Tibial nerve (tissue), 4 donors: ENCODE results near the gene MRPS6. TPM values are rescaled to one million over a fixed set of nuclear protein-coding genes. Genes with fewer than 3 reads are reported as not detected.

Experiments
- DNase-seq, 2 donors: peaks; one replicate each; pipeline ENCODE4 v3.0.0-alpha.2; 2019; ENCODE audit warnings: low spot score in 2 of 2
- H3K27ac ChIP-seq, 4 donors: fragments of 200-600 bp; sonication (generic) in 3 of 4; one replicate each; pipeline ENCODE4 v1.5.1; 2017 to 2019; ENCODE audit warnings: mild to moderate bottlenecking in 1 of 4
- H3K27me3 ChIP-seq, 2 donors: fragments of 200-600 bp; sonication (generic) in 1 of 2; one replicate each; pipeline versions ENCODE4 v1.5.1 to v1.6.0; 2017 to 2019
- H3K36me3 ChIP-seq, 3 donors: fragments of 200-600 bp; sonication (generic); one replicate each; pipeline ENCODE4 v1.5.1; 2018 to 2019
- H3K4me1 ChIP-seq, 4 donors: fragments of 200-600 bp; sonication (generic) in 3 of 4; one replicate each; pipeline ENCODE4 v1.5.1; 2017 to 2019
- H3K4me3 ChIP-seq, 4 donors: fragments of 200-600 bp; sonication (generic) in 3 of 4; one replicate each; pipeline ENCODE4 v1.5.1; 2017 to 2019; ENCODE audit warnings: mild to moderate bottlenecking in 1 of 4, moderate library complexity in 1 of 4
- H3K9me3 ChIP-seq, 4 donors: fragments of 200-600 bp; sonication (generic) in 3 of 4; one replicate each; pipeline ENCODE4 v1.5.1; 2017 to 2019
- CTCF ChIP-seq, 5 experiments: fragments of 200-600 bp in 3 of 5; fragments of 450-650 bp in 2 of 5; sonication (generic) in 3 of 5; IDR thresholded peaks; one replicate each; pipeline ENCODE4 v1.5.1; 2016 to 2019; ENCODE audit warnings: antibody characterized with exemption in 5 of 5, mild to moderate bottlenecking in 3 of 5, moderate library complexity in 2 of 5
- EP300 ChIP-seq, 2 donors: sonication (generic); formaldehyde crosslinking; IDR thresholded peaks; one replicate each; pipeline ENCODE4 v1.6.1; 2017; ENCODE audit warnings: antibody characterized with exemption in 2 of 2, mild to moderate bottlenecking in 1 of 2
- POLR2A ChIP-seq, 2 donors: fragments of 450-650 bp; IDR thresholded peaks; one replicate each; pipeline ENCODE4 v1.6.1; 2017; ENCODE audit warnings: antibody characterized with exemption in 2 of 2, mild to moderate bottlenecking in 2 of 2, moderate library complexity in 2 of 2
- WGBS, 2 donors: methylation state at CpG; one replicate each; pipeline ENCODE4 v1.1.5; 2018; 5-methylcytosine and 5-hydroxymethylcytosine counted together
- total RNA-seq, 4 donors: library from RNA; depleted of rRNA; stranded (reverse); fragments of >200 nt; gene quantifications; one replicate each; pipeline ENCODE4 v1.1.0, GENCODE V29; 2016

Gene MRPS6
- total RNA-seq, 4 donors from 2014 or later: 57.9 to 69.6 (median 61.2) TPM

GRCh38 chr21:34148826-34149558, 75.6 kb downstream of the MRPS6 start:
- peaks cover 6 to 66% (median 23%) of the 10 kb centered on the region in 4 donors for H3K4me1 ChIP-seq
- TF ChIP-seq POLR2A (IDR thresholded peaks at IDR 0.05) (no peak), EP300 (IDR thresholded peaks at IDR 0.05) (peak; percentile 28 to 69)
- no peak overlapping the region for H3K4me3 ChIP-seq
- DNase-seq: no peak
- no peaks in the 10 kb centered on the region for H3K27me3 ChIP-seq
- no peaks in the 10 kb centered on the region for H3K9me3 ChIP-seq
- peak overlapping the region; percentile 61 to 88 (median 74) for H3K27ac ChIP-seq
- 47 to 53% methylated on average over 7 of the region's 7 CpGs for WGBS, 2 donors
- peaks cover 0 to 11% (median 0%) of the 10 kb centered on the region in 3 donors for H3K36me3 ChIP-seq

- no peak for TF ChIP-seq EP300 (IDR thresholded peaks at IDR 0.05)
- no peak for TF ChIP-seq POLR2A (IDR thresholded peaks at IDR 0.05)
- TF ChIP-seq CTCF (IDR thresholded peaks at IDR 0.05): no peak
- Histone ChIP-seq H3K4me3 (no peak overlapping the region), H3K4me1 (peaks cover 6 to 53% (median 16%) of the 10 kb centered on the region in 4 donors), H3K36me3 (no peaks in the 10 kb centered on the region), H3K27ac (peak overlapping the region in 1 of 4 donors; percentile 49), H3K27me3 (no peaks in the 10 kb centered on the region), H3K9me3 (no peaks in the 10 kb centered on the region)
- WGBS, 2 donors: 95 to 96% methylated on average over 5 of the region's 5 CpGs
- no peak for DNase-seq
Measured at GRCh38 chr21:34152500-34152899, 79.1 kb downstream of the MRPS6 start.

- H3K27ac ChIP-seq: peak overlapping the region in 2 of 4 donors; percentile 25 to 62
- H3K36me3 ChIP-seq: peaks cover 0 to 6% (median 0%) of the 10 kb centered on the region in 3 donors
- no peak overlapping the region for H3K4me3 ChIP-seq
- H3K27me3 ChIP-seq: no peaks in the 10 kb centered on the region
- WGBS, 2 donors: 93 to 95% methylated on average over 5 of the region's 5 CpGs
- H3K4me1 ChIP-seq: peaks cover 0 to 29% (median 6%) of the 10 kb centered on the region in 4 donors
- TF ChIP-seq EP300 (IDR thresholded peaks at IDR 0.05): no peak
- TF ChIP-seq POLR2A (IDR thresholded peaks at IDR 0.05): no peak
- TF ChIP-seq CTCF (IDR thresholded peaks at IDR 0.05): no peak
- H3K9me3 ChIP-seq: no peaks in the 10 kb centered on the region
- no peak for DNase-seq
Measured at GRCh38 chr21:34154878-34155277, 81.5 kb downstream of the MRPS6 start.

GRCh38 chr21:34156957-34157356, 83.6 kb downstream of the MRPS6 start:
- Histone ChIP-seq H3K4me3 (no peak overlapping the region), H3K36me3 (peaks cover 0 to 14% (median 0%) of the 10 kb centered on the region in 3 donors), H3K9me3 (peaks cover 0 to 5% (median 0%) of the 10 kb centered on the region in 4 donors), H3K27ac (peak overlapping the region in 1 of 4 donors; percentile 6), H3K4me1 (peaks cover 0 to 21% (median 0%) of the 10 kb centered on the region in 4 donors), H3K27me3 (no peaks in the 10 kb centered on the region)
- TF ChIP-seq EP300 (IDR thresholded peaks at IDR 0.05) (no peak), POLR2A (IDR thresholded peaks at IDR 0.05) (no peak), CTCF (IDR thresholded peaks at IDR 0.05) (no peak)
- DNase-seq: no peak
- WGBS, 2 donors: 90% methylated on average over 3 of the region's 3 CpGs

GRCh38 chr21:34157521-34157920, 84.1 kb downstream of the MRPS6 start:
- Histone ChIP-seq H3K9me3 (peaks cover 0 to 5% (median 0%) of the 10 kb centered on the region in 4 donors), H3K36me3 (peaks cover 0 to 14% (median 0%) of the 10 kb centered on the region in 3 donors), H3K4me1 (peaks cover 0 to 21% (median 0%) of the 10 kb centered on the region in 4 donors), H3K27me3 (no peaks in the 10 kb centered on the region), H3K4me3 (no peak overlapping the region), H3K27ac (peak overlapping the region in 1 of 4 donors; percentile 6)
- no peak for DNase-seq
- WGBS, 2 donors: 55 to 56% methylated on average over 2 of the region's 2 CpGs
- TF ChIP-seq EP300 (IDR thresholded peaks at IDR 0.05) (no peak), POLR2A (IDR thresholded peaks at IDR 0.05) (no peak), CTCF (IDR thresholded peaks at IDR 0.05) (no peak)
